Lung (tissue), 12 donors: ENCODE results near the gene HARBI1. TPM values are rescaled to one million over a fixed set of nuclear protein-coding genes. Genes with fewer than 3 reads are reported as not detected.
A peak's percentile ranks its signal among the peaks of the same experiment; 100 is the strongest.

Experiments used
- ATAC-seq: fragments of 200-7000 bp; cut with Tn5 transposase; one replicate; pipeline ENCODE4 v1.9.1; 2020; ENCODE audit warnings: moderate number of reproducible peaks; ENCODE audit not compliant: insufficient read depth, low FRiP score
- DNase-seq, 3 donors: peaks; one replicate each; pipeline ENCODE4 v3.0.0-alpha.2; 2013 to 2017
- H3K27ac ChIP-seq, 2 donors: one replicate each; pipeline ENCODE4 v1.5.1; 2013; ENCODE audit warnings: mild to moderate bottlenecking in 2 of 2, moderate library complexity in 2 of 2, control low read depth in 1 of 2, inconsistent platforms in 1 of 2, low read depth in 1 of 2, low read length in 1 of 2
- H3K27me3 ChIP-seq, 3 donors: one replicate each; pipeline ENCODE4 v1.5.1; 2013; ENCODE audit warnings: low read length in 2 of 3; ENCODE audit not compliant: control insufficient read depth in 3 of 3, insufficient read depth in 3 of 3
- H3K36me3 ChIP-seq, 4 donors: one replicate each; pipeline ENCODE4 v1.5.1; 2013; ENCODE audit warnings: low read length in 4 of 4, mild to moderate bottlenecking in 1 of 4, moderate library complexity in 1 of 4; ENCODE audit not compliant: control insufficient read depth in 4 of 4, insufficient read depth in 4 of 4
- H3K4me1 ChIP-seq, 5 donors: one replicate each; pipeline ENCODE4 v1.5.1; 2013; ENCODE audit warnings: low read length in 5 of 5, mild to moderate bottlenecking in 2 of 5, moderate library complexity in 1 of 5; ENCODE audit not compliant: control insufficient read depth in 5 of 5, insufficient read depth in 5 of 5
- H3K4me3 ChIP-seq: one replicate; pipeline ENCODE4 v1.5.1; 2013; ENCODE audit warnings: mild to moderate bottlenecking, control low read depth, moderate library complexity
- H3K9ac ChIP-seq, 2 donors: one replicate each; pipeline ENCODE4 v1.5.1; 2013; ENCODE audit warnings: low read length in 2 of 2, control low read depth in 1 of 2; ENCODE audit not compliant: insufficient read depth in 1 of 2
- H3K9me3 ChIP-seq, 4 donors: one replicate each; pipeline ENCODE4 v1.5.1; 2013; ENCODE audit warnings: low read length in 3 of 4, mild to moderate bottlenecking in 1 of 4, moderate library complexity in 1 of 4; ENCODE audit not compliant: control insufficient read depth in 4 of 4, insufficient read depth in 3 of 4
- WGBS, 2 donors: extraction: QIAGEN DNeasy Blood & Tissue Kit; methylation state at CpG; one replicate each; pipeline ENCODE4 v1.1.7; 2013; 5-methylcytosine and 5-hydroxymethylcytosine counted together
- polyA plus RNA-seq, 2 donors: library from polyadenylated mRNA; stranded (reverse); fragments of 200-250 nt; gene quantifications; one replicate each; pipeline ENCODE4 v1.2.1, GENCODE V29; 2013
- total RNA-seq, 2 donors: library from RNA; depleted of rRNA in 1 of 2; stranded (reverse); fragments of >200 nt in 1 of 2; gene quantifications; one replicate each; pipeline ENCODE4 v1.2.1, GENCODE V29; 2014 to 2021
- TF ChIP-seq, protein P1 (sequence below): IDR thresholded peaks from 2 replicates; pipeline ENCODE4 v1.5.1; 2012; ENCODE audit warnings: mild to moderate bottlenecking; ENCODE audit errors: control extremely low read depth, extremely low read depth
- donor health status: control.
- donor health status: control.
- donor health status: Bipolar disorder and iron deficiency.
- donor health status: healthy.
- donor health status: DM: yes; HTN: yes; CAD: no.

HARBI1 gene
- total and polyA plus RNA-seq, 4 donors, result 1.4 to 5.2 (median 3.6) TPM

DNA sequence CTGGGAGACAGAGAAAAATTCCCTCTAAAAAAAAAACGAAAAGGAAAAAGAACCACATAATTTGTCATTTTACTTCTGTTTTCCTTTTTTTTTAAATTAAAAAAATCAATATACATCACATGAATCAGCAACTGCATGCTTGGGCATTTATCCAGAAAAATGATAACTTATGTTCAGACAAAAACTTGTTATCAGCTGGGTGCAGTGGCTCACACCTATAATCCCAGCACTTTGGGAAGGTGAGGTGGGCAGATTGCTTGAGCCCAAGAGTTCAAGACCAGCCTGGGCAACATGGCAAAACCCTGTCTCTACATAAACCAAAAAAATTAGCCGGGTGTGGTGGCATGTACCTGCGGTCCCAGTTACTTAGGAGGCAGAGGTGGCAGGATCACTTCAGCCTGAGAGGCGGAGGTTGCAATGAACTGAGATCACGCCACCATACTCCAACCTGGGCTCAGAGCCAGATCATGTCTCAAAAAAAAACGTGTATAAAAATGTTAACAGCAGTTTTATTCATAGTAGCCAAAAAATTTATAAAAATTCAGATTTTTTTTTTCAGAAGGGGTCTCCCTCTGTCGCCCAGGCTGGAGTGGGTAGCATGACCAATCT lies 51.7 kb downstream of the HARBI1 start:
- no peak overlapping the region for H3K27ac ChIP-seq
- H3K9ac ChIP-seq, result no peak overlapping the region
- no peaks in the 10 kb centered on the region for H3K9me3 ChIP-seq
- DNase-seq (peak in 2 of 3 donors; percentile 25 to 54), ATAC-seq (no peak)
- TF ChIP-seq, protein P1, sequence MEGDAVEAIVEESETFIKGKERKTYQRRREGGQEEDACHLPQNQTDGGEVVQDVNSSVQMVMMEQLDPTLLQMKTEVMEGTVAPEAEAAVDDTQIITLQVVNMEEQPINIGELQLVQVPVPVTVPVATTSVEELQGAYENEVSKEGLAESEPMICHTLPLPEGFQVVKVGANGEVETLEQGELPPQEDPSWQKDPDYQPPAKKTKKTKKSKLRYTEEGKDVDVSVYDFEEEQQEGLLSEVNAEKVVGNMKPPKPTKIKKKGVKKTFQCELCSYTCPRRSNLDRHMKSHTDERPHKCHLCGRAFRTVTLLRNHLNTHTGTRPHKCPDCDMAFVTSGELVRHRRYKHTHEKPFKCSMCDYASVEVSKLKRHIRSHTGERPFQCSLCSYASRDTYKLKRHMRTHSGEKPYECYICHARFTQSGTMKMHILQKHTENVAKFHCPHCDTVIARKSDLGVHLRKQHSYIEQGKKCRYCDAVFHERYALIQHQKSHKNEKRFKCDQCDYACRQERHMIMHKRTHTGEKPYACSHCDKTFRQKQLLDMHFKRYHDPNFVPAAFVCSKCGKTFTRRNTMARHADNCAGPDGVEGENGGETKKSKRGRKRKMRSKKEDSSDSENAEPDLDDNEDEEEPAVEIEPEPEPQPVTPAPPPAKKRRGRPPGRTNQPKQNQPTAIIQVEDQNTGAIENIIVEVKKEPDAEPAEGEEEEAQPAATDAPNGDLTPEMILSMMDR, result no peak
- no peak overlapping the region for H3K4me3 ChIP-seq
- H3K4me1 ChIP-seq, result peaks cover 0 to 11% (median 3%) of the 10 kb centered on the region in 5 donors
- 56 to 78% methylated on average over 7 of the region's 7 CpGs for WGBS, 2 donors
- H3K36me3 ChIP-seq, result no peaks in the 10 kb centered on the region
- no peaks in the 10 kb centered on the region for H3K27me3 ChIP-seq

DNA sequence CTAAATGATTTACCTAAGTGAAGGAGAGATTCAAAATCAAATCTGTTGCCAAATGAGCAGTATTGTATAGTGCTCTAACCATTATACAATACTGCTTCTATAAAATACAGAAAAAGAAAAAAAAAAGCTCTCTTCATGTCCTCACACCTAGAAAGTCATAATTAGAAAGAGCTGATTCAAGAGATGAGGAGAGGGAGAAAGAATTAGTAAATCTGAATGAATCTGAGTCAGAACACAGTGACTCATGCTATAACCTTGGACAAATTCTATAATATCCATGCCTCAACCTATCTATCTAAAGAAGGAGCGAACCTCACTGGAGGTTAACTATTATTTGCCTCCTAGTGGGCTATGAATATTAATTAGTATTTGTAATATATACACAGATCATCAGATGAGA lies 52.6 kb downstream of the HARBI1 start:
- no peak for ATAC-seq
- H3K27ac ChIP-seq, result no peak overlapping the region

DNA sequence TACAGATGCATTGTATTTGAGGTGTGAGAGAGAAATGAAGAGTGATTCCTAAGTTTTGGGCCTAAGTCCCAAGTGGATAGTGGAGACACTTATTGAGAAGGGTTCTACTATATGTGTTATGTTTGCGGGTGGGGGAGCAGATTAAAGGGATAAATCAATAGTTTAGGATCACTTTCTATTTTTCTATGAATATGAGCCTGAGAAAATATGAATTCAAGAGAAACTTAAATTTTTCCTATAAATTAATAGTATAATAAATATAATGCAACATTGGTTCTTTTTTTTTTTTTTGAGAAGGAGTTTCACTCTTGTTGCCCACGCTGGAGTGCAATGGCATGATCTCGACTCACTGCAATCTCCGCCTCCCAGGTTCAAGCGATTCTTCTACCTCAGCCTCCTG lies 54.5 kb downstream of the HARBI1 start:
- WGBS, 2 donors, result 95 to 96% methylated on average over 5 of the region's 5 CpGs
- no peaks in the 10 kb centered on the region for H3K27me3 ChIP-seq
- H3K9ac ChIP-seq, result no peak overlapping the region
- TF ChIP-seq, protein P1, result no peak
- no peak overlapping the region for H3K27ac ChIP-seq
- H3K4me1 ChIP-seq, result peaks cover 3 to 18% (median 6%) of the 10 kb centered on the region in 5 donors
- no peaks in the 10 kb centered on the region for H3K9me3 ChIP-seq
- H3K36me3 ChIP-seq, result no peaks in the 10 kb centered on the region
- ATAC-seq (no peak), DNase-seq (no peak)
- H3K4me3 ChIP-seq, result no peak overlapping the region

More for the DNA sequence above, 52.6 kb downstream of the HARBI1 start:
- no peaks in the 10 kb centered on the region for H3K27me3 ChIP-seq
- DNase-seq, result no peak
- 97 to 98% methylated on average over 1 of the region's 1 CpG for WGBS, 2 donors
- H3K9me3 ChIP-seq, result no peaks in the 10 kb centered on the region
- H3K9ac ChIP-seq, result no peak overlapping the region
- TF ChIP-seq, protein P1, result no peak
- no peaks in the 10 kb centered on the region for H3K36me3 ChIP-seq
- H3K4me3 ChIP-seq, result no peak overlapping the region
- H3K4me1 ChIP-seq, result peaks cover 2 to 18% (median 5%) of the 10 kb centered on the region in 5 donors
